GM20431 (cell line): ENCODE results near the gene ECE2.

Experiments used
- in situ Hi-C: fragments of 300-500 bp; cut with MseI, MboI; formaldehyde crosslinking; loops from one replicate; pipeline ENCODE4 v1.15.0; 2020; ENCODE audit warnings: low sequenced_read_pairs; ENCODE audit not compliant: unreplicated experiment

Gene ECE2

DNA sequence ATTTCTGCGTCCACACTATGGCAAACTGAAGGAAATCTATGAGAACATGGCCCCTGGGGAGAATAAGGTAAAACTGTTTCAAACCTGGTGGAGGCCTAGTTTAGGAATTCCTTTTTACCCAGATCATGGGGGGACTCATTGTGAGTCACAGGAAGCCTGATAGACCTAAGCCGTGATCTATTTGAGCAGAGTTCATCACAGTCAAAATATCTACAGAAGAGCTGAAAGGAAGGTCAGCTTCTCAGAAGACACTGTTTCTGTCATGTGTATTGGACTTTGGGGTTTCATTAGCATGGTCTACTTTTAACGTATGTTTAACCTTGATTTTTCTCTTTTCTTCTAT lies 24.5 kb downstream of the ECE2 start:
- in situ Hi-C loops, result no loop called here

- in situ Hi-C loops, result no loop called here
These were observed 29.8 kb downstream of the ECE2 start for GRCh38 chr3:184305577-184305976.

GRCh38 chr3:184306341-184306972 lies 30.6 kb downstream of the ECE2 start:
- in situ Hi-C loops, result no loop called here

GRCh38 chr3:184307915-184308314 lies 32.1 kb downstream of the ECE2 start:
- in situ Hi-C loops, result no loop called here

DNA sequence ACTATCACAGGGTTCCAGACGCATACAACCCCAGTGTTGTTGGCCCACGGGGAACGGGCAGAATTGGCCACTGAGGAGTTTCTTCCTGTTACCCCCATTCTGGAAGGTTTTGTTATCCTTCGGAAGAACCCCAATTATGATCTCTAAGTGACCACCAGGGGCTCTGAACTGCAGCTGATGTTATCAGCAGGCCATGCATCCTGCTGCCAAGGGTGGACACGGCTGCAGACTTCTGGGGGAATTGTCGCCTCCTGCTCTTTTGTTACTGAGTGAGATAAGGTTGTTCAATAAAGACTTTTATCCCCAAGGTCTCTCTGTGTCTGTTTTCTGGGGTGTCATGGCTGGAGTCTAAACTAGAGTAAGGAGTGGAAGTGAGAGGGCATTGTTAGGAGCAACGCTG lies 32.9 kb downstream of the ECE2 start:
- in situ Hi-C loops, result no loop called here

GRCh38 chr3:184311633-184312032 lies 35.8 kb downstream of the ECE2 start:
- in situ Hi-C loops, result no loop called here

- in situ Hi-C loops, result no loop called here
These were observed 38.5 kb downstream of the ECE2 start, which contains the start of gene EIF4G1 for GRCh38 chr3:184314363-184314699. Gene EIF4G1, plus strand, starts transcription at chr3:184314606. Its CDS starts 1,191 bp downstream, at chr3:184315797.

DNA sequence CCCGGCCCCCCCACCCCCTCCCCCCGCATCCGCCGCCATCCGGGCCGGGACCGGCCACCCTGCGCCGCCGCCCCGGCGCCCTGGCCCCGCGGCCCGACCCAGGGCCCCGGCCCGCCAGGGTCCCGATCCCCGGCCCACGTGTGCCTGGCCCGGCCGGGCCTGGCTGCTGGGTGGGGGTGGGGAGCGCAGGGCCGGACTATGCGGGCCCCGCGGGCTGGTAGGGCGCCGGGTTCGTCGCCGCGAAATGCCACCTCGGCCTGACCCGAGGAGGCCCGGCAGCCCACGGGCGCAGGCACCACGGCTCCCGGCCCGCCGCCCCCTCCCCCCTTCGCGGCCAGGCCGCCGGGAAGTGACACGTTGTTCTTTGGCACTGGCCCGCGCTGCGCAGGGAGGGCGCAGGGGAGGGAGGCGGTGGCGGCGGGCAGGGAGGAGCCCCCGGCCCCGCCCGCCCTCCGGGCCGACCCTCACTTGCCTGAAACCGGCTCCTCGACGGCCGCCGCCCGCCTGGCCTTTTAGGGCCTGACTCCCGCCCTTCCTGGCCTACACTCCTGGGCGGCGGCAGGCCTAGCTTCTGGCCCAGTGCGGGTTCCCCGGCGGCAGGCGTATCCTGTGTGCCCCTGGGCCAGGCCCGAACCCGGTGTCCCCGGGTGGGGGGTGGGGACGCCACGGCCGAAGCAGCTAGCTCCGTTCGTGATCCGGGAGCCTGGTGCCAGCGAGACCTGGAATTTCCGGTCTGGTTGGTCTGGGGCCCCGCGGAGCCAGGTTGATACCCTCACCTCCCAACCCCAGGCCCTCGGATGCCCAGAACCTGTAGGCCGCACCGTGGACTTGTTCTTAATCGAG lies 39.1 kb downstream of the ECE2 start:
- in situ Hi-C loops, result no loop called here

GRCh38 chr3:184315543-184315867 lies 39.7 kb downstream of the ECE2 start:
- in situ Hi-C loops, result no loop called here

DNA sequence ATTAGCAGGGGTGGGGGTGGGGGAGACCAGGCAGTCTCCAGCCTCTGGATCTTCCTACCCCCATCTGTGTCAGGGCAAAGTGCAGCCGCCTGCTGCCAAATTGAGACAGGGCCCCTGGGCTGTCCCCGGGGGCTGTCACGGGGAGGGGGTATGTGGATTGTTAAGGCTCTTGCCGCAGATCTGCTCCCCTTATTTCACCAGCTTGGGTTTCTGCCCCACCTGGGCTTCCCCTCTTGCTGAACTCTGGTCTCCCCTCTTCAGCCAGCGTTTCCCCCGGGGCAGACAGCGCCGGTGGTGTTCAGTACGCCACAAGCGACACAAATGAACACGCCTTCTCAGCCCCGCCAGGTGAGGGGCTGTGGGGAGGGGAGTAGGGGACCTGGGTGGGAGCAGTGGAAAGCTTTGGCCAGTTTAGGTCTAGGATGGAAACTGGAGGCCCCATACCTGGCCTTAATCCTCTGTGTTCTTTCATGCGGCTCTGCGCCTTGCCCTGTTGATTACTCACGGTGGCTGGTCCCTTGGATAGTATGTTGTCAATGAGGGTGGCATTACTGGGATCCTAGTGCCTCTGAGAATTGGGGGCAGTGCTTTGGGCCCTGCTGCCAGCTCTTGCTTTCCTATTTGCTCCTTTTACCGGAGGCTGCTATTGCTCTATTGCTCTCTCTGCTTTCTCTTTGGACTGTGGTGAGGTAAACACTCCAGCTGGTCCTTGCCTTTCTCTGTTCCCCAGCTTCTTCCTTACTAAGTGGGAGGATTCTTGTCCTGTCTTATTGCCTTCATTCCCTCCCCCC lies 40.2 kb downstream of the ECE2 start:
- in situ Hi-C loops, result no loop called here

- in situ Hi-C loops, result no loop called here
These were observed 41.0 kb downstream of the ECE2 start for GRCh38 chr3:184316792-184317191.

- in situ Hi-C loops, result no loop called here
These were observed 41.4 kb downstream of the ECE2 start for GRCh38 chr3:184317201-184317600.

DNA sequence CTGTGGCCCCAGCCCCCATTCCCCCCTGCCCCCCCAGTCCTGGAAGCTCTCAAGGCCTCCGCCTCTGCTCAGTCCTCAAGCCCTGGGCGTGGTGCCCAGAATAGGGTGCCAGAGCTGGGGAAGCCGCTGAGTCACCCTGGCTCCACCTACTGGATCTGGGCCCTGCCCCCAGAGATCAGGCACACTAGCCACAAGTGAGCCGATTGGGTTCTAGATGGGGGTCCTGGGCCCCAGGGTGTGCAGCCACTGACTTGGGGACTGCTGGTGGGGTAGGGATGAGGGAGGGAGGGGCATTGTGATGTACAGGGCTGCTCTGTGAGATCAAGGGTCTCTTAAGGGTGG lies 44.3 kb downstream of the ECE2 start:
- in situ Hi-C loops, result no loop called here

- in situ Hi-C loops, result no loop called here
These were observed 45.8 kb downstream of the ECE2 start for GRCh38 chr3:184321666-184322065.

- in situ Hi-C loops, result no loop called here
These were observed 47.1 kb downstream of the ECE2 start for GRCh38 chr3:184322731-184323487.

DNA sequence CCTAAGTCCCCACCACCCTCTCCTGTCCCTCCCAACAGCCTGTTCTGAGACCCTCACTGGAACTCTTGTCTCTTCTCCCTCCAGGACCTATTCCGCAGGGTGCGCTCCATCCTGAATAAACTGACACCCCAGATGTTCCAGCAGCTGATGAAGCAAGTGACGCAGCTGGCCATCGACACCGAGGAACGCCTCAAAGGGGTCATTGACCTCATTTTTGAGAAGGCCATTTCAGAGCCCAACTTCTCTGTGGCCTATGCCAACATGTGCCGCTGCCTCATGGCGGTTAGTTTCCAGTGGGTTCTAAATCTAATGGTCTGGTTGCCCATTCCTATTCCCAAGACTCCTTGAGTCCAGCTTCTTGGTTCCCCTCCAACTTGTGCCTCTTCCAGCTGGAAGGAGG lies 47.9 kb downstream of the ECE2 start:
- in situ Hi-C loops, result no loop called here

GRCh38 chr3:184325269-184325668 lies 49.4 kb downstream of the ECE2 start:
- in situ Hi-C loops, result no loop called here

GRCh38 chr3:184325715-184326369 lies 50.0 kb downstream of the ECE2 start:
- in situ Hi-C loops, result no loop called here

DNA sequence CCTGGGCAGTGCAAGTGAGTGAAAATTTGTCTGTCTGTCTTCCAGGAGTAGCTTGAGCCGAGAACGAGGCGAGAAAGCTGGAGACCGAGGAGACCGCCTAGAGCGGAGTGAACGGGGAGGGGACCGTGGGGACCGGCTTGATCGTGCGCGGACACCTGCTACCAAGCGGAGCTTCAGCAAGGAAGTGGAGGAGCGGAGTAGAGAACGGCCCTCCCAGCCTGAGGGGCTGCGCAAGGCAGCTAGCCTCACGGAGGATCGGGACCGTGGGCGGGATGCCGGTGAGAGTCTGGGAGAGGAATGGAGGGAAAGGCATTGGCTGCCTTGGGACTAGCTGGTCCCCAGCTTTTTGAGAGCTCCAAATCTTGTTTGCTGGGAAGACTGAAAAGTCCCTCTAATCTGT lies 51.3 kb downstream of the ECE2 start:
- in situ Hi-C loops, result no loop called here

DNA sequence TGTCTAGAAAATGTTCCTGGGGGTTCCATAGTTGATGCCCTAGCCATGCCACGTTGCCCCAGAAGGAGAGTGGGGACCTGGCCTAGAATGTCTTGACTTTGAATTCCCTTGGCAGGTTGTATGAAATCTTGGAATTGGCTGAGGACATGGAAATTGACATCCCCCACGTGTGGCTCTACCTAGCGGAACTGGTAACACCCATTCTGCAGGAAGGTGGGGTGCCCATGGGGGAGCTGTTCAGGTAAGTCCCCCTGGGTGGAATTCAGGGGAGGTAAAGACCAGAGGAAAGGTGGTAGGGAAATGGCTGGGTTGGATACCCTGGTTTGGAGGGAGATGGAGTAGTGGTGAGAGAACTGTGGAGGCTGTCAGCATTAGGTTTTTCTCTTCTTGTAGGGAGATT lies 52.7 kb downstream of the ECE2 start:
- in situ Hi-C loops, result no loop called here
